NCI-H2171 (cell line): ENCODE measurements around the gene CYP26C1.

Experiments
- DNase-seq: peaks from one replicate; lab custom pipeline; 2025; lab: John Stamatoyannopoulos, UW

Gene CYP26C1

GRCh38 chr10:93064874-93065660 is 4.5 kb downstream of the CYP26C1 start:
- DNase-seq, result no peak

- DNase-seq, result no peak
These were observed 5.3 kb downstream of the CYP26C1 start for GRCh38 chr10:93065675-93066543.

- no peak for DNase-seq
These were observed 5.9 kb downstream of the CYP26C1 start for GRCh38 chr10:93066544-93066913.

- DNase-seq, result no peak
These were observed 7.1 kb downstream of the CYP26C1 start for GRCh38 chr10:93067443-93068365.

GRCh38 chr10:93068411-93069244 is 8.0 kb downstream of the CYP26C1 start:
- no peak for DNase-seq

- DNase-seq, result no peak
These were observed 8.6 kb downstream of the CYP26C1 start for GRCh38 chr10:93069245-93069561.

GRCh38 chr10:93070378-93071176 is 10.0 kb downstream of the CYP26C1 start:
- DNase-seq, result no peak

- DNase-seq, result no peak
These were observed 10.5 kb downstream of the CYP26C1 start for GRCh38 chr10:93071177-93071472.

- no peak for DNase-seq
These were observed 11.2 kb downstream of the CYP26C1 start for GRCh38 chr10:93071674-93072224.

- DNase-seq, result no peak
These were observed 11.7 kb downstream of the CYP26C1 start for GRCh38 chr10:93072225-93072712.

- DNase-seq, result no peak
These were observed 12.3 kb downstream of the CYP26C1 start for GRCh38 chr10:93072713-93073538.

- DNase-seq, result no peak
These were observed 13.0 kb downstream of the CYP26C1 start, which contains the start of gene CYP26A1 for GRCh38 chr10:93073539-93074146. TSS of gene CYP26A1 (plus strand) at chr10:93073893. CDS start at chr10:93073935, 42 bp downstream.

GRCh38 chr10:93074147-93074596 is 13.6 kb downstream of the CYP26C1 start:
- peak; percentile 19 for DNase-seq

GRCh38 chr10:93074597-93075368 is 14.2 kb downstream of the CYP26C1 start:
- no peak for DNase-seq

- no peak for DNase-seq
These were observed 15.0 kb downstream of the CYP26C1 start for GRCh38 chr10:93075369-93076221.

- DNase-seq, result no peak
These were observed 16.3 kb downstream of the CYP26C1 start for GRCh38 chr10:93076871-93077270.

- no peak for DNase-seq
These were observed 17.3 kb downstream of the CYP26C1 start for GRCh38 chr10:93077860-93078337.
